ENCODE measurements around the gene MAN2B2.

The MAN2B2 gene

DNA sequence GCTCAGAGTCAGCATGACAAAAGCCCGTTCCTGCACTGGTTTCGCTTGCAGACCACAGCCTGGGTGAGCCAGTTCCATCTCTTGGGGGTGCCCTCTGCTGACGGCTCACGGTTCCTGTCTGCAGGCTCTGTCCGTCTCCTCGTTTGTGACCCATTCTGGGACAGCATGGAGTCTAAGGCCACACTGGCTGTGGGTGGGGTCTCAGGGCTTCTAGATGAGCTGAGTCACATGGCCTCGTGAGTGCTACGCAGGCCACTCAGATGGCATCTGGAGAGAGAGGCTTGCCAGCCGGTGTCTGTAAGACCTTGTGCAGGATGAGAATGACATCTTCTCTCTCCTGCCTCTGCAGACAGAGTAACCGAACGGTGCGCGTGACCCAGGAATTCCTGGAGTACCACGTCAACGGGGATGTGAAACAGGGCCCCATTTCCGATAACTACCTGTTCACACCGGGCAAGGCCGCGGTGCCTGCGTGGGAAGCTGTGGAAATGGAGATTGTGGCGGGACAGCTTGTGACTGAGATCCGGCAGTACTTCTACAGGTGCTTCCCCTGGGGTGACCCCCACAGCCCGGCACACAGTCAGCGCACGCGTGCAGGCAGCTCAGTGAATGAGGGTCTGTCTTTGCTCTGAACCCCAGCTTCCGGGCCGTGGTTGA is 33.9 kb downstream of the MAN2B2 start:
- in situ Hi-C loops (cut with MboI; ENCODE audit: low pct_unique_long_range_greater_than_20kb, low sequenced_read_pairs), result no loop called here

GRCh38 chr4:6609415-6610079 is 34.6 kb downstream of the MAN2B2 start:
- DNase-seq, result no peak
- in situ Hi-C loops (cut with MboI; ENCODE audit: low pct_unique_long_range_greater_than_20kb, low sequenced_read_pairs), result no loop called here

More for the DNA sequence above, 33.9 kb downstream of the MAN2B2 start:
- DNase-seq, result no peak

GRCh38 chr4:6610856-6611430 is 36.0 kb downstream of the MAN2B2 start:
- no peak for DNase-seq
- in situ Hi-C loops (cut with MboI; ENCODE audit: low pct_unique_long_range_greater_than_20kb, low sequenced_read_pairs), result no loop called here

DNA sequence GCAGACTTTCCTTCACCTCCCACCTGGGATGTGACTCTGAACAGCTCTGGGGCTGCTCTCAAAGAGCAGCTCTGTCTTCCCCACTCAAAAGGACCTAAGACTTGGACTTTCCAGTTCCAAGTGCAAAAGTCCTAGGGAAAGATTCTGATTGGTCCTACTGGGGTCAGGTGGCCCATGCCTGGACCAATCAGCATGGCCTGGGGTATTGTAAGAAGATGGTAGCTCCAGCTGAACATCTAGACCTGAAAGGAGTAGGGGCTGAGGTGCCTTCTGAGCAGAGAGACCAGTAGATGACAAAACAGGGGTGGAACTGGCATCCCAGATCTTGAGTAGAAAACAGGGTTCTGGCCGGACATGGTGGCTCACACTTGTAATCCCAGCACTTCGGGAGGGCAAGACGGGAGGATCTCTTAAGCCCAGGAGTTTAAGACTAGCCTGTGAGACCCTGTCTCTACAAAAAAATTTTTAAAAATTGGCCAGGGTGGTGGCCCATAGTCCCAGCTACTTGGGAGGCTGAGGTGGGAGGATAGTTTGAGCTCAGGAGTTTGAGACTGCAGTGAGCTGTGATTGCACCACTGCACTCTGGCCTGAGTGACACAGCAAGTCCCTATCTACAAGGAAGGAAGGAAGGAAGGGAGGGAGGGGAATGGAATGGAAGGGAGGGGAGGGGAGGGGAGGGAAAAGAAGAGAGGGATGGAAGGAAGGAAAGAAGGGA is 38.1 kb downstream of the MAN2B2 start:
- in situ Hi-C loops (cut with MboI; ENCODE audit: low pct_unique_long_range_greater_than_20kb, low sequenced_read_pairs), result no loop called here
- DNase-seq, result no peak

DNA sequence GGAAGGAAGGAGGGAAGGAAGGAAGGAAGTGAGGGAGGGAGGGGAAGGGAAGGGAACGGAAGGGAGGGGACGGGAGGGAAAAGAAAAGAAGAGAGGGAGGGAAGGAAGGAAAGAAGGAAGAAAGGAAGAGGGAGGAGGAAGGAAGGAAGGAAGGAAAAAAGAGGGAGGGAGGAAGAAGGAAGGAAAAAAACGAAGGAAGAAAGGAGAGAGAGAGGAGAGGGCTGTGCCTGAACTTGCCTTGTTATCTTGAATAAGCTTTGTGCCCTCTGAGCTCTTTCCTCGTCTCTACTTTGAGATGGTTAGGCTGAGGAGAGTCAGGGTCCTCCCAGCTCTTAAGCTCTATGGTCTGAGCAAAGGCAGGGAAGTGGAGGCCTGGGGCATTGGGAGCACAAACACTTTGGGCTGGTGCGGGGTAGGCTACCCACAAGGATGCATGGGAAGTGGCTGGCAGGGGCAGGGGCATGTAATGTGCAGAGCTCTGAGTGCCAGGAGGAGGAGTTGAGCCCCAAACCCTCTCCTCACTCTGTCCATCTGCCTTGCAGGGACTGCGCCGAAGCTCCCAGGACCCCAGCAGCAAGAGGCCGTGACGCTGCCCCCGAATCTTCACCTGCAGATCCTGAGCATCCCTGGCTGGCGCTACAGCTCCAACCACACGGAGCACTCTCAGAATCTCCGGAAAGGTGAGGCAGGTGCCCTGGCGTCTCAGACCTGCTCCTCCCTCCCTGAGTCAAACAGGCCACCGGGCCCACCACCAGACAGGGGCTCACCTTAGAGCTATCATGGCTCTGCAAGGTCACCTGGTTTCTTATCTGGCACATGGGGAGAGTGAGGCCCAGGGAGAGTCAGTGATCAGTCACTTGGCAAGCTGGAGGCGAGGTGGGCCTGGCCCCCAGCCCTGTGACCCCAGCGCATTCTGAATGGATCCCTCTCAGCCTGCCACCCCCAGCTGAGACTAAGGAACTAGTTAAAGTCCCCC is 39.0 kb downstream of the MAN2B2 start:
- in situ Hi-C loops (cut with MboI; ENCODE audit: low pct_unique_long_range_greater_than_20kb, low sequenced_read_pairs), result no loop called here
- no peak for DNase-seq

DNA sequence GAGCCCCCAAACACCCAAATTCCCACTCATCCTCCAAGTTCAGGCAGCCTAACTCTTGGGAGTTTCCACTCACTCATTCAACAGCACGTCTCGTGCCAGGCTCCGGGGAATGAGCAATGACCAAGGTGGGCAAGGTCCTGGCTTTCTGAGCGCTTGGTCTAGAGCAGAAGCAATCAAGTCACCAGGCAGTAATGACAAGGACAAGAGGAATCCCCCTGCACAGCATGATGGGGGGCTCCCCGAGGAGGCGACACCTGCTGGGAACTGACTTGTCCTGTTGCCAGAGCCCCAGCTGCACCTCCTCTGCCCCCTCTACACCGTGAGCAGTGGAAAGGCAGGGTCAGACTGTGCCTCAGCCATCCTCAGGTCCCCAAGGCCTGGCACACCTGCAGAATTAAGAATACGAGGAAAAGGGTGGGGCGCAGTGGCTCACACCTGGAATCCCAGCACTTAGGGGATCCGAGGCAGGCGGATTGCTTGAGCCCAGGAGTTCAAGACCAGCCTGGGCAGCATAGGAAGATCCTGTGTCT is 39.8 kb downstream of the MAN2B2 start:
- in situ Hi-C loops (cut with MboI; ENCODE audit: low pct_unique_long_range_greater_than_20kb, low sequenced_read_pairs), result no loop called here
- DNase-seq, result no peak

GRCh38 chr4:6616087-6616995 is 41.4 kb downstream of the MAN2B2 start:
- DNase-seq, result no peak
- in situ Hi-C loops (cut with MboI; ENCODE audit: low pct_unique_long_range_greater_than_20kb, low sequenced_read_pairs), result no loop called here

DNA sequence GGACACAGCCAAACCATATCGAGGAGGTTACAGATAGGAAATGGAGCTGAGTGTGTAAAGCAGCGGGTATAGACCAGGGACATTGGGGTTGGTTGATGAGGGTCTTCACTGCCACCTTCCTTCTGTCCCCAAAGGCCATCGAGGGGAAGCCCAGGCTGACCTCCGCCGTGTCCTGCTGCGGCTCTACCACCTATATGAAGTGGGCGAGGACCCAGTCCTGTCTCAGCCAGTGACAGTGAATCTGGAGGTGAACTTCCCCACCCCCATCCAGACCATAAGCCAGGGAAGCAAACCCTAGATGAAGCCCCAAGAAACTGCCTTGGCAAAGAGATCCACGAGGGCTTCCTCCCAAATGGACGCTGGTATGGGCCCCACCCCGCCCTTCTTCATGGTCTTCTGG is 42.3 kb downstream of the MAN2B2 start:
- in situ Hi-C loops (cut with MboI; ENCODE audit: low pct_unique_long_range_greater_than_20kb, low sequenced_read_pairs), result no loop called here
- no peak for DNase-seq

- no peak for DNase-seq
These were observed 43.6 kb downstream of the MAN2B2 start for GRCh38 chr4:6618386-6619115.

GRCh38 chr4:6619116-6619465 is 44.1 kb downstream of the MAN2B2 start:
- DNase-seq, result no peak
- in situ Hi-C loops (cut with MboI; ENCODE audit: low pct_unique_long_range_greater_than_20kb, low sequenced_read_pairs), result no loop called here

More at GRCh38 chr4:6618386-6619115, 43.6 kb downstream of the MAN2B2 start:
- in situ Hi-C loops (cut with MboI; ENCODE audit: low pct_unique_long_range_greater_than_20kb, low sequenced_read_pairs), result no loop called here

DNA sequence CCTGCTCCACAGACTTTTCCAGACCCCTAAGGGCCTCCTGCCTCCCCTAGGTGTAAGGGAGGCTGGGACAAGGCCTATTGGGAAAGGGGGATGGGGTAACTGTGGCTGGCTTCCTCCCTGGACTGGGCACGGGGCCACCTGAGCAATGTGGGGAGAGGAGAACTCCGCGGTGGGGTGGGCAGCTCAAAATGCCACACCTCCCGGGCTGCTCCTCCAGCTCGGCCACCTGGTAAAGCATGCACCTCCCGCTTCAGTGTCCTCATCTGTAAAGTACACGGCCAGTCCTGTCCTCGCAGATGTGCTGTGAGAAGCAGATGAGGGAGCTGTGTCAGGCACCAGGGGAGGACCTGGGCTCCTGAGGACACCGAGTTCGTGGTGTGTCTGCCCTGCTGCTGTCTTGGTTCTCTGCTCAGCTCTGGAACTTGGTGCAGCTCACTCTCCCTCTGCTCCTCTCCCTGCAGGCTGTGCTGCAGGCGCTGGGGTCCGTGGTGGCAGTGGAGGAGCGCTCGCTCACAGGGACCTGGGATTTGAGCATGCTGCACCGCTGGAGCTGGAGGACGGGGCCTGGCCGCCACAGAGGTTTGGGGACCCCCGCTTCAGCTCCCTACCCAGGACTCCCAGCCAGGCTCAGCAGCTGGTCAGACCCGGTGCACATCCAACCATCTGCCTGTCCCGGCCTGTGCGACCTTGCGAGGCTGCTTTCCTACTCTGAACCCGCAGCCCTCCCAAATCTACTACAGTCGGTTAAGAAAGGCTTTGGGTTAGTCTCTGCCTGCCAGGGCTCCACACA is 44.7 kb downstream of the MAN2B2 start:
- in situ Hi-C loops (cut with MboI; ENCODE audit: low pct_unique_long_range_greater_than_20kb, low sequenced_read_pairs), result no loop called here
- no peak for DNase-seq

GRCh38 chr4:6620296-6620695 is 45.3 kb downstream of the MAN2B2 start:
- DNase-seq, result no peak
- in situ Hi-C loops (cut with MboI; ENCODE audit: low pct_unique_long_range_greater_than_20kb, low sequenced_read_pairs), result no loop called here

- DNase-seq, result no peak
- in situ Hi-C loops (cut with MboI; ENCODE audit: low pct_unique_long_range_greater_than_20kb, low sequenced_read_pairs), result no loop called here
These were observed 46.0 kb downstream of the MAN2B2 start for GRCh38 chr4:6620891-6621555.

DNA sequence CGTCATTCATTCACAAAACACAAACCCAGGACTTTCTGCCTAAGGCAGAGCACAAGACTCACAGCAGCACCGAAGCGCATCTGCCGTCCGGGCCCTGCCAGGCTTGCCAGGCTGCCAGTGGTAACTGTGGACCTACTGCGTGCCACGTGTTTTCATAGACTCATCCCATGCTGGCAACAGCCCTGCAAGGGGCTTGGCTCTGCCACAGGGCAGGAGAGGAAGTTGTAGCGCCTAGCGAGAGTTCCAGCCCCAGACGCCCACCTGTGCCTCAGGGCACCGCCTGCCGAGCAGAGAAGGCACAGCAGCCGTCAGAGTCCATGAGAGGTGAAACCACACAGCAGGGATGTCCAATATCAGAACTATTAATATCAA is 46.6 kb downstream of the MAN2B2 start:
- DNase-seq, result no peak
- in situ Hi-C loops (cut with MboI; ENCODE audit: low pct_unique_long_range_greater_than_20kb, low sequenced_read_pairs), result no loop called here

- in situ Hi-C loops (cut with MboI; ENCODE audit: low pct_unique_long_range_greater_than_20kb, low sequenced_read_pairs), result no loop called here
- DNase-seq, result no peak
These were observed 47.8 kb downstream of the MAN2B2 start for GRCh38 chr4:6622744-6623143.

DNA sequence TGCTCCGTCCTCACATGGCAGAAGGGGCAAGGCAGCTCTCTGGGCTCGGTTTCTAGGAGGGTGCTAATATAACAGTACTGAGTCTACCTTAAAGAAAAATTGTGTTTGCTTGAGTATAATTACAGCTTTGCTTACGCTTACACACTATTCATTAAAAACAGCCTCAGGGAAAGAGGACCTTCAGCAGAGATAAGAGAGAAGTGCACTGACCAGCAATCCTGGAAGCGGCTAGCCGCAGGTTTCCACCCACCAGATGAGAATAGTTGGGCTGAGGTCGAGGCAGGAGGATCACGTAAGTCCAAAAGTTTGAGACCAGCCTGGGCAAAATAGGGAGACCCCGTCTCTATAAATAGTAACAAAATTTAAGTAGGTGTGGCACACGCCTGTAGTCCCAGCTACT is 50.3 kb downstream of the MAN2B2 start:
- in situ Hi-C loops (cut with MboI; ENCODE audit: low pct_unique_long_range_greater_than_20kb, low sequenced_read_pairs), result no loop called here
- no peak for DNase-seq

Data from KBM-7 (cell line).